GM23338 (cell line): Measurements from ENCODE around the gene COP1.
A peak's percentile ranks its signal among the peaks of the same experiment; 100 is the strongest.

Experiments used
- CREB1 ChIP-seq: fragments of 250-450 bp; sonication (Bioruptor Pico); IDR thresholded peaks from 2 replicates; pipeline ENCODE4 v1.5.0; 2020; ENCODE audit warnings: low read depth, mild to moderate bottlenecking, moderate library complexity
- NANOG ChIP-seq: IDR thresholded peaks from 2 replicates; pipeline ENCODE4 v1.6.1; 2016; ENCODE audit warnings: antibody characterized with exemption, borderline replicate concordance
- POLR2AphosphoS5 ChIP-seq: IDR thresholded peaks from 2 replicates; pipeline ENCODE4 v1.6.1; 2016; ENCODE audit warnings: antibody characterized with exemption, low read depth
- TF ChIP-seq, protein P1 (sequence below), 2 experiments: fragments of 200-600 bp in 1 of 2; sonication (generic) in 1 of 2; conservative IDR thresholded peaks; 2 replicates each; pipeline versions ENCODE4 v1.5.1 to v1.6.1; 2016 to 2017; ENCODE audit warnings: antibody characterized with exemption in 2 of 2, low read depth in 2 of 2, mild to moderate bottlenecking in 2 of 2, moderate library complexity in 1 of 2

DNA sequence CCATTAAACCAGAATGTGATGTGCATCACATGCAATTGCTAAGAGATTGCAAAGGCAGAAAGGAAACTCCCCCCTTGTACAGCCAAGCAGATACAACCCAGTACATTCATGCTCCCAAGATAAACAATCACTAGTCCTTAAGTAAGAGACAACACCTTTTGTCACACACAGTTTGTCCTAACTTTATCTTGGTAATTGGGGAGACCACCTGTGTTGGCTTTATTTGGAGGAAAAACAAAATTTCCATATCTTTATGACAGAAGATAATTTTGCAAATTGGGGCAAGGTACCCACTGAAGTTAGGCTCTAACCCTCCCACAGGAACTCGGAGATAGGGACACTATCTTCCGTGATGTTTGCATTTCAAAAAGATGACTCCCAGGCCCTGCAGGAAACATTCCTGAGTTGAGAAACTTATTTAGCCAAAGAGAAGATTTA is 288.7 kb downstream of the COP1 start:
- TF ChIP-seq, protein P1, sequence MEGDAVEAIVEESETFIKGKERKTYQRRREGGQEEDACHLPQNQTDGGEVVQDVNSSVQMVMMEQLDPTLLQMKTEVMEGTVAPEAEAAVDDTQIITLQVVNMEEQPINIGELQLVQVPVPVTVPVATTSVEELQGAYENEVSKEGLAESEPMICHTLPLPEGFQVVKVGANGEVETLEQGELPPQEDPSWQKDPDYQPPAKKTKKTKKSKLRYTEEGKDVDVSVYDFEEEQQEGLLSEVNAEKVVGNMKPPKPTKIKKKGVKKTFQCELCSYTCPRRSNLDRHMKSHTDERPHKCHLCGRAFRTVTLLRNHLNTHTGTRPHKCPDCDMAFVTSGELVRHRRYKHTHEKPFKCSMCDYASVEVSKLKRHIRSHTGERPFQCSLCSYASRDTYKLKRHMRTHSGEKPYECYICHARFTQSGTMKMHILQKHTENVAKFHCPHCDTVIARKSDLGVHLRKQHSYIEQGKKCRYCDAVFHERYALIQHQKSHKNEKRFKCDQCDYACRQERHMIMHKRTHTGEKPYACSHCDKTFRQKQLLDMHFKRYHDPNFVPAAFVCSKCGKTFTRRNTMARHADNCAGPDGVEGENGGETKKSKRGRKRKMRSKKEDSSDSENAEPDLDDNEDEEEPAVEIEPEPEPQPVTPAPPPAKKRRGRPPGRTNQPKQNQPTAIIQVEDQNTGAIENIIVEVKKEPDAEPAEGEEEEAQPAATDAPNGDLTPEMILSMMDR (conservative IDR thresholded peaks at IDR 0.05; ENCODE audit: low read depth in 2 of 2): no peak
- TF ChIP-seq NANOG (peak; percentile 85; the same call in 1 of the 2 replicates), POLR2AphosphoS5 (peak; percentile 86), CREB1 (CRISPR knock-in tag) (no peak)
